ENCODE data around the gene GATC. TPM values are rescaled to one million over a fixed set of nuclear protein-coding genes. Genes with fewer than 3 reads are reported as not detected.
"Not testable (repeated sequence)": the region's sequence is repeated elsewhere in the genome, so short reads cannot be mapped to it uniquely, and the experiment has no call there.

The GATC gene
- total RNA-seq, 4 donors from 2014 or later: 18.6 to 37.1 (median 27.3) TPM

DNA sequence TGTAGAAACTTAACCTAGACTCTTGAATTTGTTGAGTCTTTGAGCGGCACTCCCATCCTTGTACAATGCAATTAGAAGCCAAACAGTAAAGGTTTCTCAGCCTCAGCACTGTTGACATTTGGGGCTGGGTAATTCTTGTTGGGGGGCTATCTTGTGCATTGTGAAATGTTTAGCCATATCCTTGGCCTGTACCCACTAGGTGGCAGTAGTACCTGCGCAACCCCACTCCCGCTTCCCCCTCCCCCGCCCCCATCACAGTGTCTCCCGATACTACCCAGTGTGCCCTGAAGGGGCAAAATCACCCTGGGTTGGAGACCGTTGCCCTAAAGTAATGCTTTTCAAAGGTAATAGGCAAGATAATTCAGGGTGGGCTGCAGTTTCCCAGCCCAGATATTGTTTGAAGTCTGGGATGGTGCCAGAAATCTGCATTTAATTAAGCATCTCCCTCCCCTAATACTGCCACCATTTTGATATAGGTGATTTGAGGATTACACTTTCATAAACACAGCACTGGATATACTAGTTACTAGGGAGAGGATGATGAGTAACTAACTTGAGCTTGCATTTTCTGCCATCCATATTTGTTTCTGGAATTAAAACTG lies 6.5 kb upstream of the GATC start:
- Histone ChIP-seq H3K36me3 (peaks cover 0 to 47% (median 0%) of the 10 kb centered on the region in 3 donors), H3K27ac (peak overlapping the region in 1 of 4 donors; percentile 17), H3K4me3 (peak overlapping the region in 2 of 4 donors; percentile 34 to 94), H3K27me3 (no peaks in the 10 kb centered on the region), H3K4me1 (peaks cover 0 to 18% (median 11%) of the 10 kb centered on the region in 4 donors), H3K9me3 (no peaks in the 10 kb centered on the region)
- TF ChIP-seq POLR2A (IDR thresholded peaks at IDR 0.05): no peak
- TF ChIP-seq, protein P1, sequence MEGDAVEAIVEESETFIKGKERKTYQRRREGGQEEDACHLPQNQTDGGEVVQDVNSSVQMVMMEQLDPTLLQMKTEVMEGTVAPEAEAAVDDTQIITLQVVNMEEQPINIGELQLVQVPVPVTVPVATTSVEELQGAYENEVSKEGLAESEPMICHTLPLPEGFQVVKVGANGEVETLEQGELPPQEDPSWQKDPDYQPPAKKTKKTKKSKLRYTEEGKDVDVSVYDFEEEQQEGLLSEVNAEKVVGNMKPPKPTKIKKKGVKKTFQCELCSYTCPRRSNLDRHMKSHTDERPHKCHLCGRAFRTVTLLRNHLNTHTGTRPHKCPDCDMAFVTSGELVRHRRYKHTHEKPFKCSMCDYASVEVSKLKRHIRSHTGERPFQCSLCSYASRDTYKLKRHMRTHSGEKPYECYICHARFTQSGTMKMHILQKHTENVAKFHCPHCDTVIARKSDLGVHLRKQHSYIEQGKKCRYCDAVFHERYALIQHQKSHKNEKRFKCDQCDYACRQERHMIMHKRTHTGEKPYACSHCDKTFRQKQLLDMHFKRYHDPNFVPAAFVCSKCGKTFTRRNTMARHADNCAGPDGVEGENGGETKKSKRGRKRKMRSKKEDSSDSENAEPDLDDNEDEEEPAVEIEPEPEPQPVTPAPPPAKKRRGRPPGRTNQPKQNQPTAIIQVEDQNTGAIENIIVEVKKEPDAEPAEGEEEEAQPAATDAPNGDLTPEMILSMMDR (IDR thresholded peaks at IDR 0.05): peak in 5 of 6 experiments; percentile 44 to 80 (median 56)
- peak; percentile 62 to 82 (median 74) for DNase-seq

DNA sequence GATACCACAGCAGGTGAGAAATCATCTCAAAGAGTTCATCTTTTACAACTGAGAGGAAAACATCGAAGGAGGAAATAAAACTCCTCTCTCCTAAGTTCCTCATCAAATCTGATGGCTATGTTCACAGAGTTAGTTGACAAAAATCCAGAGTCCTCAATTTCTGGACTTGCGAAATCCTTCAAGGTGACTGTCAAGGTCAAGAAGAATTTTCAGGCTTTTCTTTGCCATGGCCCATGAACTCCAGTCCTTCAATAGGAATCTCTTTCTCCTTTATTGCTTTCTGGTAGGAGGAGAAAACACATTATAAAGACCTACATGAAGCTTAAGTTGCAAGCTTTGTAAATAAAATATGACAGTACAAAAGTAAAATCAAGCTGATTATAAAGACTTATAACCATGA lies 1.6 kb upstream of the GATC start:
- TF ChIP-seq, protein P1 (IDR thresholded peaks at IDR 0.05): no peak
- TF ChIP-seq POLR2A (IDR thresholded peaks at IDR 0.05): no peak
- H3K4me3 ChIP-seq: no peak overlapping the region
- no peaks in the 10 kb centered on the region for H3K9me3 ChIP-seq
- DNase-seq: no peak
- H3K4me1 ChIP-seq: peaks cover 0 to 24% (median 11%) of the 10 kb centered on the region in 4 donors
- no peak overlapping the region for H3K27ac ChIP-seq
- H3K36me3 ChIP-seq: peaks cover 0 to 56% (median 0%) of the 10 kb centered on the region in 3 donors
- no peaks in the 10 kb centered on the region for H3K27me3 ChIP-seq

DNA sequence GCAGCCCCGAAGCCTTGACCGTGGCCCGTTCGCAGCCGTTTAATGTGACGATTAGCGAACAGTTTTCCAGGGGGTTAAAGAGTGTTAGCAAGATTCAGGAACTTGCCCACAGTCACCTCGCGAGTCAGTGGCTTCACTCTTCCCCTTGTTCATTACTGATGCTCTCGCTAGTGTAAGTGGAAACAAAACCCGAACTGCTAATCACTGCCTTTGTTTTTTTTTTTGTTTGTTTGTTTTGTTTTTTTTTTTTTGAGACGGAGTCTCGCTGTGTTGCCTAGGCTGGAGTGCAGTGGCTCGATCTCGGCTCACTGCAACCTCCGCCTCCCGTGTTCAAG lies 567 bp downstream of the GATC start:
- peaks cover 0 to 40% (median 0%) of the 10 kb centered on the region in 3 donors for H3K36me3 ChIP-seq
- H3K27me3 ChIP-seq: not testable (repeated sequence)

DNA sequence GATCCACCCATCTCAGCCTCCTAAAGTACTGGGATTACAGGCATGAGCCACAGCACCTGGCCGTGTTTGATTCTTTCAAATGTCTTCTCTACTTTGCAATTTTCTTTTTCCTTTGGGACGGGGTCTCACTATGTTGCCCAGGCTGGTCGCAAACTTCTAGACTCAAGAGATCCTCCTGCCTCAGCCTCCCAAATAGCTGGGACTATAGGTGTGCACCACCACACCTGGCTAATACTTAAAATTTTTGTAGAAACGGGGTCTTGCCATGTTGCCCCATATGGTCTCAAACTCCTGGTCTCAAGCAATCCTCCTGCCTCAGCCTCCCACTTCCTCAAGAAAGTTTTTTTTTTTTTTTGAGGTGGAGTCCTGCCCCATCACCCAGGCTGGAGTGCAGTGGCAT lies 1.7 kb downstream of the GATC start:
- TF ChIP-seq POLR2A (IDR thresholded peaks at IDR 0.05): no peak
- no peaks in the 10 kb centered on the region for H3K27me3 ChIP-seq
- peaks cover 0 to 30% (median 0%) of the 10 kb centered on the region in 3 donors for H3K36me3 ChIP-seq
- H3K9me3 ChIP-seq: no peaks in the 10 kb centered on the region
- H3K4me3 ChIP-seq: no peak overlapping the region
- no peak overlapping the region for H3K27ac ChIP-seq
- H3K4me1 ChIP-seq: peaks cover 0 to 20% (median 10%) of the 10 kb centered on the region in 4 donors
- DNase-seq: no peak

More for the DNA sequence above, 567 bp downstream of the GATC start:
- not testable (repeated sequence) for H3K9me3 ChIP-seq
- Histone ChIP-seq H3K27ac (peak overlapping the region; percentile 87 to 91 (median 90)), H3K4me1 (peaks cover 0 to 20% (median 10%) of the 10 kb centered on the region in 4 donors), H3K4me3 (peak overlapping the region; percentile 64 to 92 (median 89))
- DNase-seq: peak in 1 of 3 donors; percentile 18

DNA sequence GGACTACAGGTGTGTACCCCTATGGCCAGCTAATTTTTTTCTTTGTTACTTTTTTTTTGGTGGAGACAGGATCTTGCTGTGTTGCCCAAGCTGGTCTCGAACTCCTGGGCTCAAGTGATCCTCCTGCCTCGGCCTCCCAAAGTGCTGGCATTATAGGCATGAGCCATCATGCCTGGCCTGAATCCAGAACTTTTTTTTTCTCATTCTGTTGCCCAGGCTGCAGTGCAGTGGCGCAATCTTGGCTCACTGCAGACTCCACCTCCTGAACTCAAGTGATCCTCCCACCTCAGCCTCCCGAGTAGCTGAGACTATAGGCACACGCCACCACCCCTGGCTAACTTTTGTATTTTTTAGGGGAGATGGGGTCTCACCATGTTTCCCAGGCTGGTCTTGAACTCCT lies 6.3 kb downstream of the GATC start:
- not testable (repeated sequence) for H3K27ac ChIP-seq, H3K9me3 ChIP-seq, H3K4me3 ChIP-seq, DNase-seq, H3K27me3 ChIP-seq, H3K4me1 ChIP-seq
- peaks cover 0 to 38% (median 0%) of the 10 kb centered on the region in 3 donors for H3K36me3 ChIP-seq

DNA sequence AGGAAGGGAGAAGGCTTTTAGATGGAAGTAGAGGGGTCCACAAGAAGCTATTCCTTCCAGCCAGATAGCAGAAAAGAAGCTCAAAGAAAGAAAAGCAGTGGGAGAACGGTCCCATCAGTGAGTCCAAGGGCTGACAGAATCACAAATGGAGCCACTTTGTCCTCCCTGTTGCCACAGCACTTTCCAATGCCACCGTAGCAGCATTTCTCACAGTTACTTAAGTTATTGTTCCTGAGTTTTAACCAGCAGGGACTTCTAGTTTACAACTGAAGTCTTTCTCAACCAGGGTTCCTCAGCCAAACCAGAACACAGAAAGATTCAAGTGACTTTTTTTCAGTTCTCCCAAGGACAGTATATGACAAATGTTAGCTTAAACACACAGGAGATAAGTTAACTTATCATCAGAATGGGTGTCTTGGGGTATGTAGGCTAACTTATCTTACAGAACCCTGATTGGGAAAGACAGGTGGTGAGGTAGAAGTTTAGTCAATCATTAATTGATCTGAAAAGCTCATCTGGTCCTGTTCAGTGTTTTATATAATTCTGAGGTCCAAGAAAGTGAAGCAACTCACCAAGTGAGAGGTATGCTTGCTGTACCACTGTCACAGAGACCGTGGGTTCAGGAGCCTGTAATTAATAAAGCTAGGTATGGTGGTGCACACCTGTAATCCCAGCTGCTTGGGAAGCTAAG lies 7.0 kb downstream of the GATC start:
- H3K9me3 ChIP-seq: no peaks in the 10 kb centered on the region
- no peak overlapping the region for H3K4me3 ChIP-seq
- no peaks in the 10 kb centered on the region for H3K27me3 ChIP-seq
- no peak for DNase-seq
- H3K4me1 ChIP-seq: no peaks in the 10 kb centered on the region
- H3K27ac ChIP-seq: no peak overlapping the region
- no peak for TF ChIP-seq POLR2A (IDR thresholded peaks at IDR 0.05)
- peaks cover 0 to 44% (median 0%) of the 10 kb centered on the region in 3 donors for H3K36me3 ChIP-seq

DNA sequence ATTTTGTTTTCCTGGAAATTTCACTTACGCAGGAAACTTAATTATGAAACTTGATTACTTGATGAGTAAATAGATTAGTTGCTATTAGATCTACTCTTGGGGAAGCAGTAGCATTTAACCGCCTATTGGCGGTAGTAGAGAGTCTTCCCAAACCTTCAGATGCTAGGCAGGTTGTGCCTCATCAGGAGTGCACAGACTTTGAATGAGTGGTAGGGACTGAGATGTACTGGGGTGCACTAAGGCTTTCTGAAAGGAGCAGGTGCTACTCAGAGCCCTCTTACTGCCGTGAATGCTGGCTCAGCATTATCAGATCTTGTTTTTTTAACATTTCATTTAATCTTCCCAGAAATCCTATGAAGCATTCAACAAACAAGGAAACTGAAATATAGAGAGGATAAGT lies 7.7 kb downstream of the GATC start:
- no peak for DNase-seq
- Histone ChIP-seq H3K27ac (no peak overlapping the region), H3K4me1 (no peaks in the 10 kb centered on the region), H3K36me3 (peaks cover 0 to 52% (median 0%) of the 10 kb centered on the region in 3 donors), H3K4me3 (no peak overlapping the region), H3K9me3 (no peaks in the 10 kb centered on the region), H3K27me3 (no peaks in the 10 kb centered on the region)
- TF ChIP-seq POLR2A (IDR thresholded peaks at IDR 0.05): no peak
- TF ChIP-seq, protein P1 (IDR thresholded peaks at IDR 0.05): peak; percentile 33 to 65 (median 56)

Data from Peyer's patch (tissue), 4 donors.